Activated T-cell treated with anti-CD3 and anti-CD28 coated beads for 4 hours (primary cell): ENCODE data around the gene TESK2.

Experiments
- DNase-seq: peaks from one replicate; pipeline ENCODE4 v3.0.0-alpha.2; 2020

The TESK2 gene

GRCh38 chr1:45465277-45465676 is 25.7 kb downstream of the TESK2 start:
- no peak for DNase-seq

GRCh38 chr1:45458894-45459293 is 32.1 kb downstream of the TESK2 start:
- DNase-seq, result no peak

- no peak for DNase-seq
These were observed 34.4 kb downstream of the TESK2 start for GRCh38 chr1:45456531-45456930.

GRCh38 chr1:45455162-45455561 is 35.8 kb downstream of the TESK2 start:
- DNase-seq, result no peak

GRCh38 chr1:45454464-45454863 is 36.5 kb downstream of the TESK2 start:
- DNase-seq, result no peak

- DNase-seq, result no peak
These were observed 38.5 kb downstream of the TESK2 start for GRCh38 chr1:45452503-45452902.

GRCh38 chr1:45448357-45448756 is 42.6 kb downstream of the TESK2 start:
- no peak for DNase-seq

- DNase-seq, result no peak
These were observed 43.9 kb downstream of the TESK2 start for GRCh38 chr1:45446950-45447672.

GRCh38 chr1:45446530-45446929 is 44.4 kb downstream of the TESK2 start:
- DNase-seq, result no peak

GRCh38 chr1:45444609-45445131 is 46.3 kb downstream of the TESK2 start:
- no peak for DNase-seq

- no peak for DNase-seq
These were observed 47.1 kb downstream of the TESK2 start for GRCh38 chr1:45443580-45444446.

- no peak for DNase-seq
These were observed 48.7 kb downstream of the TESK2 start for GRCh38 chr1:45442272-45442671.

- no peak for DNase-seq
These were observed 53.6 kb downstream of the TESK2 start for GRCh38 chr1:45437323-45437722.

- no peak for DNase-seq
These were observed 60.5 kb downstream of the TESK2 start for GRCh38 chr1:45430490-45430889.

- no peak for DNase-seq
These were observed 61.3 kb downstream of the TESK2 start for GRCh38 chr1:45429561-45430159.

GRCh38 chr1:45423906-45424678 is 66.9 kb downstream of the TESK2 start:
- no peak for DNase-seq

- no peak for DNase-seq
These were observed 69.0 kb downstream of the TESK2 start for GRCh38 chr1:45421935-45422334.

- DNase-seq, result no peak
These were observed 76.2 kb downstream of the TESK2 start for GRCh38 chr1:45414746-45415145.

GRCh38 chr1:45412899-45413298 is 78.1 kb downstream of the TESK2 start:
- DNase-seq, result no peak

- no peak for DNase-seq
These were observed 79.5 kb downstream of the TESK2 start for GRCh38 chr1:45411510-45411899.

GRCh38 chr1:45410850-45411509 is 80.0 kb downstream of the TESK2 start:
- DNase-seq, result no peak

GRCh38 chr1:45409276-45409675 is 81.7 kb downstream of the TESK2 start:
- DNase-seq, result no peak
